MM.1S (cell line): ENCODE data around the gene PRIMA1.

Experiments
- CTCF ChIP-seq: fragments of 300-600 bp; sonication (generic); IDR thresholded peaks from 2 replicates; pipeline ENCODE4 v1.5.1; 2016; ENCODE audit warnings: antibody characterized with exemption, low read length, mixed read lengths
- EZH2 ChIP-seq: fragments of 300-600 bp; sonication (generic); optimal IDR thresholded peaks from 2 replicates; pipeline ENCODE3; 2017; ENCODE audit warnings: low read depth, mild to moderate bottlenecking, antibody characterized with exemption, low read length, mixed read lengths

DNA sequence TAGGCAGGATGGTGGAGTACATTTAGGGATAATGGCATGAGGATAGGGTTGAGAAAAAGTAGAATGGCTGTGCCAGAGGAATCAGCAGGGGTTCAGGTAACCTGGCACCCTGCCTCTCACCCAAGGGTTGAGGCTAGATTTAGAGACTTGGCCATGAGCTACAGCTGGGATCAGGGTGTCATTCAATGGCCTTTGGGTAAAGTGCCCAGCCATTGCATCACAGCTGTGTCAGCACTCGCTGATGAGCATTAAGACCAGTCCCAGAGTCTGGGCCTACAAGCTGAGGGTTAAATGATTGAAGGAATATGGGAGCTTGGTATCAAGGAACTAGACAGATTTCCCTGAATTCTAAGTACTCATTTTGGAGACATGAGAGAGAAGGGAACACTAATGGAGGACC lies 113.9 kb downstream of the PRIMA1 start:
- TF ChIP-seq EZH2 (no peak), CTCF (no peak)
